Sigmoid colon (tissue), 7 donors: ENCODE measurements around the gene METTL26. TPM values are rescaled to one million over a fixed set of nuclear protein-coding genes. Genes with fewer than 3 reads are reported as not detected.

ENCODE experiments used
- DNase-seq: peaks from one replicate; pipeline ENCODE4 v3.0.0-alpha.2; 2019
- H3K27ac ChIP-seq, 4 donors: fragments of 200-600 bp; sonication (generic); one replicate each; pipeline ENCODE4 v1.5.1; 2016 to 2019; ENCODE audit warnings: mild to moderate bottlenecking in 1 of 4
- H3K27me3 ChIP-seq, 3 donors: fragments of 200-600 bp; sonication (generic); one replicate each; pipeline ENCODE4 v1.5.1; 2019; ENCODE audit warnings: mild to moderate bottlenecking in 1 of 3
- H3K36me3 ChIP-seq, 4 donors: fragments of 200-600 bp; sonication (generic); one replicate each; pipeline ENCODE4 v1.5.1; 2016 to 2019
- H3K4me1 ChIP-seq, 4 donors: fragments of 200-600 bp; sonication (generic); one replicate each; pipeline ENCODE4 v1.5.1; 2017 to 2019
- H3K4me3 ChIP-seq, 4 donors: fragments of 200-600 bp; sonication (generic); one replicate each; pipeline ENCODE4 v1.5.1; 2017 to 2019; ENCODE audit warnings: mild to moderate bottlenecking in 2 of 4, moderate library complexity in 1 of 4
- H3K9me3 ChIP-seq, 4 donors: fragments of 200-600 bp in 3 of 4; sonication (generic) in 3 of 4; one replicate each; pipeline versions ENCODE4 v1.5.1 to v1.6.1; 2013 to 2019
- EP300 ChIP-seq, 4 donors: sonication (generic); formaldehyde crosslinking; IDR thresholded peaks; one replicate each; pipeline ENCODE4 v1.6.1; 2017; ENCODE audit warnings: antibody characterized with exemption in 4 of 4
- POLR2A ChIP-seq, 2 donors: fragments of 450-650 bp; IDR thresholded peaks; one replicate each; pipeline ENCODE4 v1.6.1; 2016; ENCODE audit warnings: antibody characterized with exemption in 2 of 2, mild to moderate bottlenecking in 2 of 2, moderate library complexity in 2 of 2
- POLR2AphosphoS5 ChIP-seq, 4 donors: sonication (generic); formaldehyde crosslinking; IDR thresholded peaks; one replicate each; pipeline ENCODE4 v1.6.1; 2017; ENCODE audit warnings: antibody characterized with exemption in 4 of 4
- WGBS, 2 donors: extraction: QIAGEN DNeasy Blood & Tissue Kit; methylation state at CpG; one replicate each; pipeline ENCODE4 v1.1.7; 2013; 5-methylcytosine and 5-hydroxymethylcytosine counted together
- intact Hi-C: fragments of 100-400 bp; cut with DNase I; formaldehyde crosslinking; loops from one replicate; pipeline ENCODE4 v1.15.1; 2023
- polyA plus RNA-seq, 3 donors: library from polyadenylated mRNA; stranded (reverse); fragments of 200-250 nt; gene quantifications; one replicate each; pipeline ENCODE4 v1.2.3, GENCODE V29; 2013
- total RNA-seq, 4 donors: library from RNA; depleted of rRNA; stranded (reverse); fragments of >200 nt; gene quantifications; one replicate each; pipeline ENCODE4 v1.1.0, GENCODE V29; 2016
- TF ChIP-seq, protein P1 (sequence below), 4 experiments: fragments of 450-650 bp in 3 of 4; fragments of 200-600 bp in 1 of 4; IDR thresholded peaks; one replicate each; pipeline ENCODE4 v1.5.1; 2016 to 2019; ENCODE audit warnings: antibody characterized with exemption in 4 of 4, mild to moderate bottlenecking in 3 of 4, moderate library complexity in 2 of 4
- donor health status: healthy with polysubstance abuse.
- donor health status: Bipolar disorder and iron deficiency.
- donor health status: healthy.

METTL26 gene
- total RNA-seq (100 to 1,000 TPM; 101 to 163 (median 157) TPM), polyA plus RNA-seq (100 to 1,000 TPM in 1 of 3 donors, 10 to 100 TPM in 2; 79.5 to 132 (median 87.1) TPM)

DNA sequence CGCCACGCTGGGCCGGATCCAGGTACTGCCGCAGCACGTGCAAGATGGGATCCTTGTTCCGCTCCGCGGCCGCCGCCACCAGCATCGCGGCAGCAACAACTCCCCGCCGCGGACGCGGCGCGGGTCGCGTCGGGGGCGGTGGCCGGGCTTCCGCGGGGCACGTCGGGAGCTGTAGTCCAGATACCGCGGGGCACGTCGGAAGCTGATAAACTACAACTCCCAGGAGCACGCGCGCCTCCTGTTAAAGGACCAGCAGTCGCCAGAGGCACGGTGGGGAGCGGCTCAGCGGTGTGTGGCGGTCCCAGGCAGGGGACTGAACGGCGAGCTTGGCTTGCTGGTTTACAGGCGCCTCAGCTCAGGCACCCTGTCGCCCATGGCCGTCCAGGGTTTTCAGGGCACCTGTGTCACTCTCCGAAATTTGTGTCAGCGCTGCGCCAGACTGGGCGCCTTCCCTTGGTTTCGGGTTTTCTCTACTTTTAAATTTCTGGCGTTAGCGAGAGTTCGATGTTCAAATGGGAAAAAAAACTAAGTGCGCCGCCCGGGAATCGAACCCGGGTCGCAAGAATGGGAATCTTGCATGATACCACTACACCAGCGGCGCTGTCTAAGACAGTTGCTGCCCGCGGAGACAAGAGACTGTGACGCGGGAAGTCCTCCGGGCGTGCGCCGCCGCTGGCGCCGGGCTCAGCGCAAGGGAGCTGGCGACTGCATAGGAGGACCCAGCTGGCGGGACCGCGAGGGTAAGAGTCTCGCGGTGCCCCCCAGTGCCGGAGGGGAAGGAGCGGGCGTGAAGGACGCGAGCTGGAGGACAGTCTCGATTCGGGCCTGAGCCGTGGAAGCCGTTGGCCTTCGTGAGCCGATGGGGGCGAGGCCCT lies at the start of gene METTL26:
METTL26 (minus strand) TSS at position 100 of the 875 bp plus-strand sequence; CDS start at position 85, 15 bp downstream.
- H3K36me3 ChIP-seq, result peaks cover 0 to 21% (median 12%) of the 10 kb centered on the region in 4 donors
- 0% methylated on average over 91 of the region's 91 CpGs for WGBS, 2 donors
- intact Hi-C loops, result loop anchor here (2.0 kb wide), 1 partner anchor 48 kb away; no protein-coding TSS in a partner anchor
- H3K27me3 ChIP-seq, result peaks cover 0 to 6% (median 0%) of the 10 kb centered on the region in 3 donors
- TF ChIP-seq POLR2A (IDR thresholded peaks at IDR 0.05) (peak; percentile 19 to 35), POLR2AphosphoS5 (IDR thresholded peaks at IDR 0.05) (peak; percentile 71 to 82 (median 74)), EP300 (IDR thresholded peaks at IDR 0.05) (no peak)
- TF ChIP-seq, protein P1, sequence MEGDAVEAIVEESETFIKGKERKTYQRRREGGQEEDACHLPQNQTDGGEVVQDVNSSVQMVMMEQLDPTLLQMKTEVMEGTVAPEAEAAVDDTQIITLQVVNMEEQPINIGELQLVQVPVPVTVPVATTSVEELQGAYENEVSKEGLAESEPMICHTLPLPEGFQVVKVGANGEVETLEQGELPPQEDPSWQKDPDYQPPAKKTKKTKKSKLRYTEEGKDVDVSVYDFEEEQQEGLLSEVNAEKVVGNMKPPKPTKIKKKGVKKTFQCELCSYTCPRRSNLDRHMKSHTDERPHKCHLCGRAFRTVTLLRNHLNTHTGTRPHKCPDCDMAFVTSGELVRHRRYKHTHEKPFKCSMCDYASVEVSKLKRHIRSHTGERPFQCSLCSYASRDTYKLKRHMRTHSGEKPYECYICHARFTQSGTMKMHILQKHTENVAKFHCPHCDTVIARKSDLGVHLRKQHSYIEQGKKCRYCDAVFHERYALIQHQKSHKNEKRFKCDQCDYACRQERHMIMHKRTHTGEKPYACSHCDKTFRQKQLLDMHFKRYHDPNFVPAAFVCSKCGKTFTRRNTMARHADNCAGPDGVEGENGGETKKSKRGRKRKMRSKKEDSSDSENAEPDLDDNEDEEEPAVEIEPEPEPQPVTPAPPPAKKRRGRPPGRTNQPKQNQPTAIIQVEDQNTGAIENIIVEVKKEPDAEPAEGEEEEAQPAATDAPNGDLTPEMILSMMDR (IDR thresholded peaks at IDR 0.05), result no peak
- H3K27ac ChIP-seq, result peak within 1 kb of the TSS; percentile 89 to 99 (median 97)
- H3K4me1 ChIP-seq, result peaks cover 0 to 37% (median 31%) of the 10 kb centered on the region in 4 donors
- no peaks in the 10 kb centered on the region for H3K9me3 ChIP-seq
- DNase-seq, result peak; percentile 98
- H3K4me3 ChIP-seq, result peak within 1 kb of the TSS; percentile 64 to 98 (median 81)

DNA sequence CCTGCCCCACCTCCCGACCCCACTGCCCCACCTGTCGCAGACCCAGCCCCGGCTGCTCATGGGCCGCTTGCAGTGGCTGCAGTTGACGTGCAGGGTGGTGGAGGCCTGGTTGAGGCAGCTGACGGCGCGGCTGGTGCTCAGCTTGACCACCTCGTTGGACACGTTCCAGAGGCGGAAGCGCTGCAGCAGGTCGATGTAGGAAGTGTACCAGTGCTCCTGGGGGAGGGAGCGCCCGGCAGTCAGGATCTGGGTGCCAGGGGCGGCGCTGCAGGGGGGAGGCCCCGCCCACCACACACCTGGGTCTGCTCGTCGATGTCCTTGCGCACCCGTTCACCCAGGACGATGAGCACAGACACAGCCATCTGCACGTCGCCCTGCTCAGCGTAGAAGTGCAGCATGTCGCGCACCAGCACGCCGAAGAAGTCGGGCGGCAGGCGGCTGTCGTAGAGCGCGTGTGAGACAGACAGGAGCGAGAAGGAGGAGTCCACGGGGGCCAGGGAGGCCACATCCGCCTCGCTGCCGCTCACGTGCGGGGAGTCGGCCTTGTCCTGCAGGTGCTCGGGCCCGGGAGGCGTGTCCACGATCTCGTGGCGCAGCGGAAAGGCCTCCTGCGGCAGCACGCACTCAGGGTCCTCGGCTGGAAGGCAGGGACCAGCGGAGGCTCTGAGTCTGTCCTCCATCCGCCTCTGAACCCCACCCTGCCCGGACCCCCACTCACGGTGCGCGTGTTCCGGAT lies 49.0 kb upstream of the METTL26 start:
- peaks cover 14 to 41% (median 21%) of the 10 kb centered on the region in 4 donors for H3K36me3 ChIP-seq
- peak overlapping the region; percentile 82 to 87 (median 83) for H3K27ac ChIP-seq
- DNase-seq, result peak; percentile 77
- intact Hi-C loops, result loop anchor here (2.0 to 10.0 kb wide), 2 partner anchors 36 to 1090 kb away; partner anchors contain the start of genes ANTKMT, EME2, MRPS34 and NME3
- no peaks in the 10 kb centered on the region for H3K9me3 ChIP-seq
- peaks cover 0 to 75% (median 69%) of the 10 kb centered on the region in 4 donors for H3K4me1 ChIP-seq
- peak overlapping the region; percentile 49 to 83 (median 79) for H3K4me3 ChIP-seq
- 92 to 95% methylated on average over 61 of the region's 61 CpGs for WGBS, 2 donors
- no peaks in the 10 kb centered on the region for H3K27me3 ChIP-seq
- TF ChIP-seq POLR2A (IDR thresholded peaks at IDR 0.05) (no peak), POLR2AphosphoS5 (IDR thresholded peaks at IDR 0.05) (no peak), EP300 (IDR thresholded peaks at IDR 0.05) (no peak)
- TF ChIP-seq, protein P1 (IDR thresholded peaks at IDR 0.05), result no peak

DNA sequence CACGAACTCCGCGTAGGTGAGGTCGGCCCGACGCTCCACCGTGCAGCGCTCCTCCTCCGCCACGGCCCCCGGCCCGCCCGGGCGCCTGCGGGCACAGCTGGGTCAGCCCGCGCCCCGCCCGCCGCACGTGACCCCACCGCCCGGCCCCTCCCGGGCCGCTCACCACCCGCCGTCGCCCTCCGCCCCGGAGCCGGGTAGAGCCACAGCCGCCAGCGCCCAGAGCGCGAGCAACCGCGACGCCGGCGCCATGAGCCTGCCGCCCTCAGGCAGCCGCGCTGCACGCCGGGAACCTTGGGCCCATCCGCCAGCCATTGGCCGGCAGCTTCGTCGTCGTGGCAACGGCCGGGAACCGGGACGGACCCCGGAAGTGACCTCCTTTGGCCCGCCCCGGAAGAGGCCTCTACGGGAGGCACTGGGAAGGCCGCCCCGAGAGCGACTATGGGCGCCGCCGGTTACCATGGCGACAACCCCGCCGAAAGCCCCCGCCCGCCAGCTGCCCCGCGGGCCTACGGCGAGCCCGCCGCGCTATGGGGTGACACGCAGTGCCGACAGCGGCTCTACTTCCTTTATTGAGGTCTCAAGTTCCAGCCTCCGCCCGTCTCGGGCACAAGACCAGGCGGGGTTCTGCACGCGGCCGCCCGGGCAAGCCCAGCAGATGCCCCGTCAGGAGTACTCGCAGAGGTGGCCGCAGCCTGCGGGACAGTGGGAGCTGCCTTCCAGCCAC lies 48.1 kb upstream of the METTL26 start, which contains the start of gene JMJD8:
JMJD8 (minus strand) TSS at position 264 of the 724 bp plus-strand sequence; CDS start at position 249, 15 bp downstream.
- TF ChIP-seq POLR2AphosphoS5 (IDR thresholded peaks at IDR 0.05) (peak; percentile 40 to 87 (median 82)), POLR2A (IDR thresholded peaks at IDR 0.05) (no peak)
- TF ChIP-seq, protein P1 (IDR thresholded peaks at IDR 0.05), result no peak
- Histone ChIP-seq H3K36me3 (peaks cover 14 to 41% (median 21%) of the 10 kb centered on the region in 4 donors), H3K9me3 (no peaks in the 10 kb centered on the region), H3K4me3 (peak within 1 kb of the TSS; percentile 49 to 83 (median 79)), H3K27me3 (no peaks in the 10 kb centered on the region), H3K4me1 (peaks cover 0 to 72% (median 67%) of the 10 kb centered on the region in 4 donors), H3K27ac (peak within 1 kb of the TSS; percentile 82 to 87 (median 83))
- DNase-seq, result peak; percentile 98
- intact Hi-C loops, result loop anchor here (2.0 to 10.0 kb wide), 2 partner anchors 37 to 1091 kb away; partner anchors contain the start of genes ANTKMT, EME2, MRPS34 and NME3
- WGBS, 2 donors, result 1 to 3% methylated on average over 91 of the region's 91 CpGs
